Left forelimb (tissue), 1 donor: ENCODE results near the gene ABCG1.

Experiments used
- DNase-seq: peaks from one replicate; pipeline ENCODE4 v3.0.0-alpha.2; 2018; ENCODE audit warnings: low spot score

Gene ABCG1

GRCh38 chr21:42324896-42325295 lies 106.0 kb downstream of the ABCG1 start:
- DNase-seq = no peak

GRCh38 chr21:42330380-42331371 lies 111.7 kb downstream of the ABCG1 start:
- no peak for DNase-seq

DNA sequence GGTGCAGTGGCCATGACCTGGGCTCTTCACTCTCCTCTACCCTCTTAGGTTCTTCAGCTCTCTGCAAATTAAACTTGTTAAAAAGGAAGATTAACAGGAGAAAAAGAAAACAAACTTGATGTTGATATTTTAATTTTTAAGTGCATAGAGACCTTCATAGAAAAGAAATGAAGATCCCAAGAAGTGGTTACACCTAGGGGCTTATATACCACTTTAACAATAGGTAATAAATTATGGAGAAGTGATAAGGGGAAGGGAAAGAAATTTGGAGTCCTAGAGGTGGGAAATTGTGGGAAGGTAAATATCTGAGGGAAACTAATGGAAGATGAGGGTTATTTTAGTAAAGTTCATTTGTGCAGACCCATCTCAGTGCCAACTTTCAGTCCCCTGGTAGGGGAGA lies 112.7 kb downstream of the ABCG1 start:
- DNase-seq = no peak

DNA sequence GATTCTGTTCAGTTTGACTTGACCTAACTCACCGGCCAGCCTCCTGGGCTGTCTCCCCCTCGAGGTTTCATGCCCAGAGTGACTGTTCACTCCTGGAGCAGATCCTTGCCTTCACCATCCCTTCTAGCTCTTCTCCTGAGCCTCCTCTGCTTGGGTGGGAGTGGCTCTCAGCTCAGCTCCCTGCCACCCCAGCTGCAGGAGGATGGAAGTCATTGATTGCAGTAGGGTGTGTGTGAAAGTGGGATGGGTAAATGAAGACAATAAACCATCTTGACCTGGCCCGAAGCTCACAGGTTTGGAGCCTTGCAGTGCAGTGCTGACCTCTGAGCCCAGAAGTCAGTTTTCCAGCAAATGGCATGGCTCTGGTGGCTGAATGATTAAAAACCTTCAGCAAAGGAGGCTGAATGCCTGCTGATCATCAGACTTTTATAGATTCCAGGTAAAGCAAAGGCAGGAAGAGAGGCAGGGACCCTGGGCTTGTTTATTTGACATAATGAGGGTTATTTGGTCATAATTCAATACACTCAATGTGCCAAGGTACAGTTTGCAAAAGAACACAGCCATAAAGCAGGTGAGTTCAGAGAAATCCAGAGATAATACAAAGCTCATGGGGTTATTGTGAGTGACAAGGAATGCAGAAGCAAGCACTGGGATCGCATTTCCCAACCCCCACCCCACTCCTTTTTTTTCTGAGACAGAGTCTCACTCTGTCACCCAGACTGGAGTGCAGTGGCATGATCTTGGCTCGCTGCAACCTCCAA lies 113.8 kb downstream of the ABCG1 start:
- no peak for DNase-seq

DNA sequence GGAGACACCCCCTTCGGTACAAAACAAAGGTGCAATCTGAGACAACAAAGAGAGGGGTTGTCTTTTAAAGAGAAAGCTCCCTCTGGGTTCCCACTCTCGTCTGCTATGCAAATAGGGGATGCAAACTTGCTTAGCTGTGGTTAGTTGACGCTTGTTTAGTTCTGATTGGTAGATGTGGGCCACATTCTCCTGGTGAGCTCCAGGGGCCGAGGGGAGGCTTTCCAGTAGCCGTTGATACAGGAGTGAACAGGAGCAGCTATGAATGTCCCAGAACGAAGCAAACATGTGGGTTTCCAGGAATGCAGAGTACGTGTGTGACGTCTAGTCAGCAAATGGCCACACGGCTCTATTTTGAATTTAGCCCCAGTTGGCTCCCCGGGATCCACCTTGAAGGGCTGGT lies 117.1 kb downstream of the ABCG1 start:
- DNase-seq = no peak

DNA sequence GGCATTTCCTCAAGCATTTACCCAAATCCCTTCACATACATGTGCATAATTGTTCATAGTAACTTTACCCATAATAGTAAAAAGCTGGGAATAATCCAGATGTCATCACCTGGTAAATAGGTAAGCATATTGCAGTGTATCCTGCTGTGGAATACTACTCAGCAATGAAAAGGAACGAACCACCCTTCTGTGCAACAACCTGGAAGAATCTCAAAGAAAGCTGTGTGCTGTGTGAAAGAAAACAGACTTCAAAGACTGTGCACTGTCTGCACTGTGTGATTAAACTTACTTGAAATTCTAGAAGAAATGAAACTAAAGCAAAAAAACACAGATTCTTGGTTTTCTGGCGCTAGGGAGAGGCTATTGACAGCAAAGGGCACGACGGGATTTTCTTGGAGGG lies 118.3 kb downstream of the ABCG1 start:
- no peak for DNase-seq

DNA sequence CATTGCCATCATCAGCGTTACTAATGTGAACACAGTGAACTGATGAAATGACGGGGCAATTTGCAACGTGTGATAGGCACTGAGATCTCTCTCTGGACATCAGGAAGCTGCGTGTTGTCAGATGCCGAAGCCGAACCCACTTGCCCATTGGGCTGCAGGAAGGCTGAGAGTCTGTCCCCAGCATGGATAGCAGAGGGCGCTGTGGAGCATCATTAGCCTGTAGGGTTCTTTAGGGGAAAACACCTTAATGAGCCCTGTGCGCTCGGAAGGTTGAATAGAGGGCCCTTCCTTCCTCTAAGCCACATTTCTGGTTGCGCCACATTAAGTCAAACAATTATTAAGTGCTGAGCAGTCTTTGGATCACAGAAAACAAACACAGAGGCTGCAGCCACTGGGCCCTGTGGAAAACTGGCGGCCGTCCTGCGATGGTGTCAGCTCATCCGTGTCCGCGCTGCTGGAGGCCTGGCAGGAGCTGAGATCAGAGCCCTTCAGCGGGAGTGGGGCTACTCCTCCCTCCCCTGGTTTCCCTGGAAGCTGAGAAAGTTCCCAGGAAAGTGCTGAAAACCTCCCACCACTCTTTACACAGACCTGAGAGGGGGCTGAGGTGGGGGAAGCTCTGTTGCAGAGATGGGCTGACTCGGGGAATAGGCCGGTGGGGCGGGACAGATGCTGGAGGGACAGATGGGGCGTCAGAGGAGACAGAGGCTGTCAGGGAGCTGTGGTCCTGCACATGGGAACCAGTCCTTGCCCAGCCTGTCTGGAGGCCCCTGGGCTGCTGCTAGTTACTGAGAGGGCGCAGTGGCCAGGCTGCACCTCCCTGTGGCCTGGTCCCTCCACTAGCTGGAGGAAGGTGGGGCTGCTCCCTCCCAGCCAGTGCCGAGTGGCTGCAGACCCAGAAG lies 119.1 kb downstream of the ABCG1 start:
- no peak for DNase-seq

DNA sequence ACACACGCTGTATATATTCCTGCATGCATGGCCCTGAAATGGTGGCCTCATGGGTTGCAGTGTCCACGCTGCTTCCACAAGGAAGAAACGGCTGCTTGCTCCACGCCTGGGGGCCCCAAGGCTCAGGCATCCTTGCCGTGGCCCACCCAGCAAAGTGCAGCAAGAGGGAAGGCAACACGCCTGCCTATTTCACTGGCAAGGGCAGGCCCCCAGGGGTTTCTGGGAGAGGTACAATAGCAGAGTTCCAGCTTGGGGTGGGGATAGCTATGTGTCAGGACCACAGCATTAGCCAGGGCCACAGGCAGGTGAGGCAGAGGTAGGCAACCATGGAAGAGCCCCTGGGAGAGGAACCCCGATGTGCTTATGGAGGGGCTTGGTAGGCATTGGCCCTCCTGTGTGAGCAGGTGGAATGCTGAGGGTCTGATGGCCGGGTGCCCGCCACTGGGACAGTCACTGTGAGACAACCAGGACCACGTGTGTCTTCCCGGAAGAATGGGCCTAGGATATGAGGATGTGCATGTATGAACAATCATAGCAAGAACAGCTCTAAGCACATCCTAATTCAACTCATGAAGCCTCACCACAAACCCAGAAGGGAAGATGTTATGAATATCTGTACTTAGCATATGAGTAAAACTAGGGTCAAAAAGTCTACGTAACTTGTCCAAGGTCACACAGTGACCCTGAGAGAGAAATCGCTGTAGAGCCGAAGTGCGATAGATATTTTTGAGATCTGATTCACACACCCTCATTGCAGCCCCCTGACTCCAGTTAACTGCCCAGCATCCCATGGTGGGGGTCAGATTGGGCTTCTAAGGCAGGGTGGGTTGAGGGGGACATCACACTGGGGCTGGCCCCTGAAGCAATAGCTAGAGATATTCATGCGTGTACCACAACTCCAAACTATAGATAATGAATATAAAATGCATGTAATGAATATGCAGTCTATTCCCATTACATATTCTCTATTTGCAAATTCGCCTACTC lies 120.1 kb downstream of the ABCG1 start:
- DNase-seq = no peak

DNA sequence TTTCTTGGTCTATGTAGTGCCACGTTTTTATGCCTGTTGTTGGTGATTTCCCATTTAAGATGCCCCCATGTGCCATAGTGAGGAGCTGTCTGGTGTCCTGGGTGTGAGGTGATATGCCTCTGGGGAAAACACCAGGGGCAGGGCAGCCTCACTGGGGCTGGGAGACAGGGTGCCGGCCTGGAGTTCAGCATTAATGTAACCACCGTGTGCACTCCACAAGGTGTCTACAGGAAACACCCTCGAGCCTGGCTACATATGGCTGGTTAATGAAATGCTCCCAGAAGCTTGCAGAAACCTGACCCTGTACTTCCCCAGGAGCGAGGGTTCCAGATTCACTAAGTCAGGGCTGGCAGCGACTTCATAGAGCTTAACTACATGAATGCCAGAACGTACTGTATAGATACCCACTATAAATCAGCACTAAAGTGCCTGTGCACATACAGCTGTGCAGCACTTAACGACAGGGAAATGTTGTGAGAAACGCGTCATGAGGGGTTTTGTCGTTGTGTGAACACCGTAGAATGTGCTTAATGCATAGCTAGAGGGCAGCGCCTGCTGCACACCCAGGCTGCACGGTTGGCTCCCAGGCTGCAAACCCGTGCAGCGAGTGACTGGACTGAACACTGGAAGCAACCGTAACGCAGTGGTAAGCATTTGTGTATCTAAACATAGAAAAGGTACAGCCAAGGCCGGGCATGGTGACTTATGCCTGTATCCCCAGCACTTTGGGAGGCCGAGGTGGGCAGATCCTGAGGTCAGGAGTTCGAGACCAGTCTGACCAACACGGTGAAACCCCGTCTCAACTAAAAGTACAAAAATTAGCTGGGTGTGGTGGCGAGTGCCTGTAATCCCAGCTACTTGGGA lies 121.5 kb downstream of the ABCG1 start:
- DNase-seq = no peak

DNA sequence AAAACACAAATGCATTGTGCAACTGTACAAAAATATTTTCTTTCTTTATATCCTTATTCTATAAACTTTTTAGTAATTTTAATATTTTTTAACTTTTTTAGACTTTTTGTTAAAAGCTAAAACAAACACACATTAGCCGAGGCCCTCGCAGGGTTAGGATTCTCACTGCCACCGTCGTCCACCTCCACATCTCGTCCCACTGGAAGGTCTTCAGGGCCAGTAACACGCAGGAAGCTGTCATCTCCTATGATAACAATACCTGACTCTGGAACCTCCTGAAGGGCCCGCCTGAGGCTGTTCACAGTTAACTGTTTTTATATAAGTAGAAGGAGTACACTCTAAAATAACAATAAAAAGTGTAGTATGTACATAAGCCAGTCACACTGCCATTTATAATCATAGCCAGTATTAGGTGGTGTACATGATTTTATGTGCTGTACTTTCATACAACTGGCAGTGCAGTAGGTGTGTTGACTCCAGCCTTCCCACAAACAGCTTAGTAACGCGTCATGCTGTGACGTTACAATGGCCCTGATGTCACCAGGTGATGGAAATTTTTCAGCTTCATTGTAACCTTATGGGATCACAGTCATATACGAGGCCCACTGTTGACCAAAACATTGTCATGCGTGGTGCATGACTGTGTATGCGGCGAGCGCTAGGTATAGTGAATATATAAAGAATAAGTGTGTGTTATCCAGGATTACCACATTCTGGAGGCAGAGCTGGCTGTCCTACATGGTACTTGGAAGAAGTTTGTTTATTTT lies 123.0 kb downstream of the ABCG1 start:
- DNase-seq = no peak

DNA sequence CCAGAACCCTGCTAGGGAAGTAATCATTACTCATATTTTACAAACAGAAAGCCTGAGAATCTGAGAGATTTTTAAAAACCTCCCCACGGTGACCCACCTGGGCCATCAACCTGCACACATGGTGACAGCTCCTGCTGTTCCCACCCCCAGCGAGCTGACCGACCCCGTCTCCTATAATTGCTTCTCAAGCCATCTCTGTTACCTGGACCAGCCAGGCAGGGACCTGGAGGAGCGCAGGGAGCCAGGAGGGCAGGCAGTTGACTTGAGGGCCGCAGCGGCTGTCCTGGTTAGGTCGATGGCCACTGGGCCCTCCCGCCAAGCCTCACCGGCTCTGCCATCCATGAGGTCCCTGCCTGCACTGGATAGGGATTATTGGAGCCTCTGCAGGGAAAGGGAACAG lies 124.2 kb downstream of the ABCG1 start:
- no peak for DNase-seq

- no peak for DNase-seq
Measured at GRCh38 chr21:42343556-42343955, 124.6 kb downstream of the ABCG1 start.

DNA sequence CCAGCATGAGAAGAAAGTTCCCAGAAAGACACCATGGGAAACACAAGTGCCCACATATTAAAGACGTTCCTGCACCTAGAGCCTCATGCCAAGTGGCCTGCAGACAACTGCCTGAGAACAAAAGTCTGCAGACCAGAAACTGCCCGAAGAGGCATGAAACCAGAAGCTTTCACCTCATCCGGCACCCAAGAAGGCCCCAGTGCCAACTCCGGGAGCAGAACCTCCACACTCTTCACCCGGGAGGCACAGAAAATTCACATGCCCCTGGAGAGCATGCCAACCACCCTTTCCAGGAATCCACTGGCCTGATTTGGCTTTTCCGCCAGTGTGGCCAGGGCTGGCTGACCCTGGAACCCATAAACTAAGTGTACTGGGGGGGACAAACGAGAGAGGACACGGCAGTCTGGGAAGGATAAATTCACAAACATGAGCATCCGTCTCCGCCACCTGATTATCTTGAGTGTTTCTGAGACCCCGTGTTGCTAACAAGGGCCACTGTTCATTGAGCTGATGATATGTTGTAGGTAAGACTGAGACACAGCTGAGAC lies 125.1 kb downstream of the ABCG1 start:
- DNase-seq = no peak

DNA sequence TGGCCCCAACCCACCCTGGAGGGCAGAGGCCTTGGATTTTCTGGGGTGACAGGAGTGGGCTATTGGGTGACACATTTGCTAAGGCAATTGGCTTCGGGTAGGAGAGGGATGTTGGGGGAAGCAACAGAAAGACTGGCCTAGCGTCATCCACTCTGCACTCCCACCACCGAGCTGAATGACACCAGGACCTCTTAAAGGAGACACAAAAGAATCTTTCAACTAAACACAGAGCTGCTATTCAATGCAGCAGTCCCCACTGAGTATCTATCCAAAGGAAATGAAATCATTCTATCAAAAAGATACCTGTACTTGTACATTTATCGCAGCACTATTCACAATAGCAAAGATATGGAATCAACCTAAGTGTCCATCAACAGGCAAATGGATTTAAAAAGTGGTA lies 125.7 kb downstream of the ABCG1 start:
- DNase-seq = no peak

DNA sequence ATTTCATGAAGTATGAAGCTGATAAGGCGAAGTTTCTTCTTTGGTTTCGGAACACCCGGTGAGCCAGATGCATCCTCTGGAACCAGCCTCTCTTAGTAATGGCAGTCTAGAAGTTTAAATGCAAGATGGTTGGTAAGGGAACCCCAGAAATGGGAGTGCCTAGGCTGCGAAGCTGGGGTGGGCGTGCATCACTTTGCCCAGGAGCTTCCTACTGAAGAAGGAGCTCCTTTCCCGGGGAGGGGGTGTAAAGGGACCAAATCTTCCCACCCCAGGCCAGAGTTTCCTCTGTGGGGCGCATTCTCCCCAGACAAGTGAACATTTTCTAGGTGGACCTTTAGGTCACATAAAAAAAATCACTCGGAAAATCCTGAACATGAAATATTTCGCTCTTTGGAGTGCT lies 127.5 kb downstream of the ABCG1 start:
- no peak for DNase-seq
